ENCODE results near the gene VSX2.

Gene VSX2

GRCh38 chr14:74238974-74239847, at the start of gene VSX2:
VSX2 (plus strand) TSS chr14:74239449; CDS start chr14:74239562, 113 bp downstream.
- DNase-seq (ENCODE audit: low spot score) = no peak

- no peak for DNase-seq (ENCODE audit: low spot score)
Measured at GRCh38 chr14:74190927-74191575, 48.2 kb upstream of the VSX2 start.

GRCh38 chr14:74194506-74195274, 44.6 kb upstream of the VSX2 start:
- DNase-seq (ENCODE audit: low spot score) = no peak

GRCh38 chr14:74195623-74196022, 43.6 kb upstream of the VSX2 start:
- DNase-seq (ENCODE audit: low spot score) = no peak

GRCh38 chr14:74198441-74199234, 40.6 kb upstream of the VSX2 start:
- no peak for DNase-seq (ENCODE audit: low spot score)

GRCh38 chr14:74202113-74202512, 37.1 kb upstream of the VSX2 start:
- DNase-seq (ENCODE audit: low spot score) = no peak

- no peak for DNase-seq (ENCODE audit: low spot score)
Measured at GRCh38 chr14:74203639-74204038, 35.6 kb upstream of the VSX2 start.

- no peak for DNase-seq (ENCODE audit: low spot score)
Measured at GRCh38 chr14:74204491-74204890, 34.8 kb upstream of the VSX2 start.

GRCh38 chr14:74205882-74206281, 33.4 kb upstream of the VSX2 start:
- no peak for DNase-seq (ENCODE audit: low spot score)

GRCh38 chr14:74207943-74208342, 31.3 kb upstream of the VSX2 start:
- no peak for DNase-seq (ENCODE audit: low spot score)

GRCh38 chr14:74208642-74209041, 30.6 kb upstream of the VSX2 start:
- no peak for DNase-seq (ENCODE audit: low spot score)

- no peak for DNase-seq (ENCODE audit: low spot score)
Measured at GRCh38 chr14:74211945-74212580, 27.2 kb upstream of the VSX2 start.

GRCh38 chr14:74213907-74214803, 25.1 kb upstream of the VSX2 start:
- DNase-seq (ENCODE audit: low spot score) = no peak

GRCh38 chr14:74216671-74217070, 22.6 kb upstream of the VSX2 start:
- no peak for DNase-seq (ENCODE audit: low spot score)

- peak; percentile 89 for DNase-seq (ENCODE audit: low spot score)
Measured at GRCh38 chr14:74217672-74218448, 21.4 kb upstream of the VSX2 start.

GRCh38 chr14:74218462-74218861, 20.8 kb upstream of the VSX2 start:
- no peak for DNase-seq (ENCODE audit: low spot score)

GRCh38 chr14:74219277-74220205, 19.7 kb upstream of the VSX2 start:
- no peak for DNase-seq (ENCODE audit: low spot score)

- DNase-seq (ENCODE audit: low spot score) = no peak
Measured at GRCh38 chr14:74220991-74221390, 18.3 kb upstream of the VSX2 start.

All from AG08396 (cell line).